HG03460 (cell line): Measurements from ENCODE around the gene TGIF2LX.
"Not testable (repeated sequence)": the region's sequence is repeated elsewhere in the genome, so short reads cannot be mapped to it uniquely, and the experiment has no call there.

ENCODE experiments used
- ATAC-seq: cut with Tn5 transposase; IDR thresholded peaks from one replicate; pipeline ENCODE4 v1.9.1; 2021; ENCODE audit not compliant: unreplicated experiment

Gene TGIF2LX

DNA sequence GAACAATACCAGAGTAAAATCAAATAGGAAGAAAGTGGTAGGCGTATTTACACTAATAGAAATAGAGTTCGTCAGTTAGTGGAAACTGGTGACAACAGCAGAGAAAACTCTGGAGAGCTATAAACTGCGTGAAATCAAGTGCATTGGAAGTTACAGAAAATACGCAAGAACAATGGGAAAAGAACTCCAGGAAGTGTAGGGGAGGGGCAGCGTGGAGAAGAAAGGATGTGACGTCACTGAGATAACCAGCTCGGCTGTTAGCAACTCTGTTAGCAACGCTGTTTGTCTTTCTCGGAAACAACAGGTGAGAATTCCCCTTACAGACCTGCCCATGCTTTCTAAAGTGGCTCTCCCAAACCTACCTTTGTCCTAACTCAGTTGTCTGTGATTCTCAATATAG, at the start of gene TGIF2LX:
Gene TGIF2LX, plus strand, starts transcription at position 244 of the 400 bp plus-strand sequence. CDS start 178 bp downstream, outside the sequence.
- not testable (repeated sequence) for ATAC-seq

GRCh38 chrX:89922338-89922934, 728 bp downstream of the TGIF2LX start:
- not testable (repeated sequence) for ATAC-seq

GRCh38 chrX:89943077-89943476, 21.4 kb downstream of the TGIF2LX start:
- ATAC-seq: not testable (repeated sequence)

DNA sequence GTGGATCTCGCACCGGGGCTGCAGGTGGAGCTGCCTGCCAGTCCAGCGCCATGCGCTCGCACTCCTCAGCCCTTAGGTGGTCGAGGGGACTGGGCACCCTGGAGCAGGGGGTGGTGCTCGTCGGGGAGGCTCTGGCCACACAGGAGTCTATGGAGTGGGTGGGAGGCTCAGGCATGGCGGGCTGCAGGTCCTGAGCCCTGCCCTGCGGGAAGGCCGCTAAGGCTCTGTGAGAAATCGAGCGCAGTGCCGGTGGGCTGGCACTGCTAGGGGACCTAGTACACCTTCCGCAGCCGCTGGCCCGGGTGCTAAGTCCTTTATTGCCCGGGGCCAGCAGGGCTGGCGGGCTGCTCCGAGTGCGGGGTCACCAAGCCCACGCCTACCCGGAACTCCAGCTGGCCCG, 43.9 kb downstream of the TGIF2LX start:
- ATAC-seq: not testable (repeated sequence)
